HEK293T (cell line): ENCODE measurements around the gene CBFA2T2.

Experiments used
- CTCF ChIA-PET: fragments of 350-600 bp; formaldehyde crosslinking; extraction: SDS; loops from one replicate; lab custom pipeline; 2021; ENCODE audit warnings: antibody characterized with exemption, inconsistent platforms; lab: Yijun Ruan, JAX
- POLR2A ChIA-PET: fragments of 350-600 bp; formaldehyde crosslinking; extraction: SDS; loops from one replicate; lab custom pipeline; 2020; ENCODE audit warnings: antibody characterized with exemption, inconsistent platforms; lab: Yijun Ruan, JAX
- DNase-seq: peaks from one replicate; pipeline ENCODE4 v3.0.0; 2012; ENCODE audit warnings: mixed read lengths; ENCODE audit errors: extremely low spot score
- ARNT ChIP-seq: fragments of 450-650 bp; IDR thresholded peaks from 2 replicates; pipeline ENCODE4 v1.6.1; 2017; ENCODE audit warnings: mild to moderate bottlenecking
- BHLHE40 ChIP-seq: fragments of 450-650 bp; IDR thresholded peaks from 2 replicates; pipeline ENCODE4 v1.6.1; 2016; ENCODE audit warnings: mild to moderate bottlenecking, moderate library complexity, borderline replicate concordance
- CTBP1 ChIP-seq: fragments of 450-650 bp; IDR thresholded peaks from 2 replicates; pipeline ENCODE4 v1.6.1; 2016; ENCODE audit warnings: borderline replicate concordance
- ELF4 ChIP-seq: fragments of 450-650 bp; IDR thresholded peaks from 2 replicates; pipeline ENCODE4 v1.6.1; 2017; ENCODE audit warnings: antibody characterized with exemption
- FOXA1 ChIP-seq: fragments of 450-650 bp; IDR thresholded peaks from 2 replicates; pipeline ENCODE4 v1.6.1; 2016; ENCODE audit warnings: mild to moderate bottlenecking
- FOXK2 ChIP-seq: fragments of 450-650 bp; IDR thresholded peaks from 2 replicates; pipeline ENCODE4 v1.6.1; 2016; ENCODE audit warnings: mild to moderate bottlenecking
- FOXM1 ChIP-seq: fragments of 450-650 bp; IDR thresholded peaks from 2 replicates; pipeline ENCODE4 v1.6.1; 2017; ENCODE audit warnings: mild to moderate bottlenecking, borderline replicate concordance
- HDGF ChIP-seq: fragments of 450-650 bp; IDR thresholded peaks from 2 replicates; pipeline ENCODE4 v1.6.1; 2017; ENCODE audit warnings: antibody characterized with exemption, borderline replicate concordance
- L3MBTL2 ChIP-seq: fragments of 450-650 bp; conservative IDR thresholded peaks from 2 replicates; pipeline ENCODE4 v1.6.1; 2016; ENCODE audit warnings: mild to moderate bottlenecking
- LEF1 ChIP-seq: fragments of 450-650 bp; IDR thresholded peaks from 2 replicates; pipeline ENCODE4 v1.6.1; 2017; ENCODE audit warnings: mild to moderate bottlenecking, borderline replicate concordance
- NFRKB ChIP-seq: fragments of 450-650 bp; IDR thresholded peaks from 2 replicates; pipeline ENCODE4 v1.6.1; 2016; ENCODE audit warnings: mild to moderate bottlenecking, moderate library complexity
- PKNOX1 ChIP-seq: fragments of 450-650 bp; IDR thresholded peaks from 2 replicates; pipeline ENCODE4 v1.6.1; 2016
- SP1 ChIP-seq: fragments of 450-650 bp; IDR thresholded peaks from 2 replicates; pipeline ENCODE4 v1.6.1; 2017
- SUZ12 ChIP-seq: fragments of 450-650 bp; IDR thresholded peaks from 2 replicates; pipeline ENCODE4 v1.6.1; 2016; ENCODE audit warnings: mild to moderate bottlenecking
- TARDBP ChIP-seq: fragments of 450-650 bp; IDR thresholded peaks from 2 replicates; pipeline ENCODE4 v1.6.1; 2016
- ZNF384 ChIP-seq: fragments of 450-650 bp; IDR thresholded peaks from 2 replicates; pipeline ENCODE4 v1.6.1; 2016

CBFA2T2 gene

GRCh38 chr20:33668466-33669155 is 178.7 kb downstream of the CBFA2T2 start:
- CTCF ChIA-PET, result no interaction called here
- TF ChIP-seq ARNT, result no peak
- TF ChIP-seq FOXK2, result no peak
- TF ChIP-seq FOXM1, result no peak
- no peak for TF ChIP-seq FOXA1
- no peak for TF ChIP-seq ZNF384
- TF ChIP-seq PKNOX1, result no peak
- TF ChIP-seq TARDBP, result no peak
- no peak for TF ChIP-seq LEF1
- no peak for TF ChIP-seq SP1
- TF ChIP-seq ELF4, result no peak
- TF ChIP-seq SUZ12, result no peak
- no peak for TF ChIP-seq CTBP1
- TF ChIP-seq HDGF, result no peak
- DNase-seq, result no peak
- POLR2A ChIA-PET, result interaction anchor here (0.7 to 1.4 kb wide), 3 partner anchors 14 to 243 kb away, joined by 3 read pairs; partner anchors contain the start of gene CBFA2T2

DNA sequence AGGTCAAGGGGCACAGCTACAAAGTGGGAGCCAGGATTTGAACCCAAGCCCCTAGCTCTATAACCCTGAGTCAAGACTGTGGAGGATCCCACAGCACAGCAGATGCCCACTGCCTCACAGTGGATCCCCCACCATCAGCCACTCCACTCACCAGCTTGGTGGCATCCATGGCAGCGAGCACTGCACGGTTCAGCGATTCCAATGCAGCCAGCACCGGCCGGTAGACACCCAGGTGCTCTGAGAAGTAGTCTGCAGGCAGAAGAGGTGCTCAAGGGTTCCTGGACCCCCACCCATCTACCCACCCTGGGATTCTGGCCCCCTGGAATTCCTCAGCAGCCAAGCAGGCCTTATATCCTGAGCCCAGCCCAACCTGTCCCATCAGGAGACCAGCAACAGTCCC is 179.3 kb downstream of the CBFA2T2 start:
- ChIA-PET POLR2A (interaction anchor here (0.7 to 1.1 kb wide), 2 partner anchors 14 to 244 kb away, joined by 3 read pairs; no protein-coding TSS in a partner anchor), CTCF (no interaction called here)
- DNase-seq, result no peak
- TF ChIP-seq TARDBP (no peak), BHLHE40 (no peak), HDGF (no peak), LEF1 (no peak), ZNF384 (no peak), NFRKB (no peak), SUZ12 (no peak), FOXM1 (no peak), PKNOX1 (no peak), ARNT (no peak), FOXA1 (no peak), ELF4 (no peak), L3MBTL2 (no peak), FOXK2 (no peak), CTBP1 (no peak), SP1 (no peak)

DNA sequence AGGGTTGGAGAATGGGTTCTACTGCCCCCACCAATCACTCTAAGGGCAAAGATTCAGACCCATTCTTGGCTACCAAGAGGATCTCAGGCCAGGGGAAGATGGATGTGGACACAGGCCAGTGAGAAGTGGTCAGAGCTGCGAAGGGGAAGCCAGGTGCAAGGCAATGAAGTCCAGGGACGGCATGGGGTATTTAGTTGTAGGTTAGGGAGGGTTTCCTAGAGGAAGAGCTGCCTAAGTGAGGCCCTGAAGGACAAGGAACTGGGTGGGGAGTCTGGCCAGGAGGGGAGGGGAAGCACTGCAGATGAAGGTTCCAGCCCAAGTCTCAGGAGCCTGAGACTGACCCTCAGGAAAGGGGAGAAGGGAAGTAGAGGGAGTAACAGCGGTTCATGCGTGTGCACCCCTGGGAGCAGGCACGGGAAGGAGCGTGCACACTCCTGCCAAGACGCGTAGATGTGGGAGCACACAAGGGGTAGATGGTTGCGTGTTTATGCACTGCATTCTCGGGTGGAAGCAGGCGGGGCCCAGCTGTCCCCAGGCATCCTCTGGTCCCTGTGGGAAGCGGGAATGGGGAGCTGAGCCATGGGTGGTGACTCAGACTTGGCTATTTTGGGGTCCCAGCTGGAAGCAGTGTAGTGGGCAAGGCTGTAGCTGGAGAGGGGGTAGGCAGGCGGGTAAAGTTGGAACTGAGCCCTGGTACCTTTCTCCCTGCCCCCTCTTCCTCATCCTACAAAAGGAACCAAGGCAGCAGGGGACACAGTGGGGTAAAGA is 180.2 kb downstream of the CBFA2T2 start:
- POLR2A ChIA-PET, result interaction anchor here (1.1 kb wide), 1 partner anchor 13 kb away, joined by 3 read pairs; no protein-coding TSS in a partner anchor
- TF ChIP-seq HDGF, result no peak
- no peak for TF ChIP-seq SP1
- TF ChIP-seq LEF1, result no peak
- no peak for TF ChIP-seq CTBP1
- no peak for TF ChIP-seq ARNT
- no peak for TF ChIP-seq L3MBTL2
- no peak for TF ChIP-seq FOXK2
- no peak for TF ChIP-seq FOXM1
- TF ChIP-seq FOXA1, result no peak
- no peak for TF ChIP-seq NFRKB
- TF ChIP-seq TARDBP, result no peak
- no peak for TF ChIP-seq ELF4
- TF ChIP-seq BHLHE40, result no peak
- CTCF ChIA-PET, result no interaction called here
- DNase-seq, result no peak

GRCh38 chr20:33670715-33671499 is 181.0 kb downstream of the CBFA2T2 start:
- DNase-seq, result no peak
- CTCF ChIA-PET, result no interaction called here
- POLR2A ChIA-PET, result interaction anchor here (1.1 kb wide), 1 partner anchor 181 kb away, joined by 3 read pairs; the partner anchor contains the start of gene CBFA2T2
- no peak for TF ChIP-seq BHLHE40
- TF ChIP-seq NFRKB, result no peak
- no peak for TF ChIP-seq HDGF
- no peak for TF ChIP-seq CTBP1
- no peak for TF ChIP-seq TARDBP
- TF ChIP-seq SUZ12, result no peak
- no peak for TF ChIP-seq SP1
- no peak for TF ChIP-seq ARNT
- TF ChIP-seq LEF1, result no peak
- TF ChIP-seq ZNF384, result no peak
- no peak for TF ChIP-seq ELF4
- TF ChIP-seq L3MBTL2, result no peak
- TF ChIP-seq FOXK2, result no peak

- ChIA-PET POLR2A (interaction anchor here (1.1 to 2.1 kb wide), 2 partner anchors 8 to 182 kb away, joined by 3 to 8 read pairs; partner anchors contain the start of gene CBFA2T2), CTCF (no interaction called here)
- TF ChIP-seq SUZ12 (no peak), NFRKB (no peak), SP1 (no peak), FOXK2 (no peak), FOXA1 (no peak), BHLHE40 (no peak), L3MBTL2 (no peak), HDGF (no peak), LEF1 (no peak)
- no peak for DNase-seq
These were observed 181.8 kb downstream of the CBFA2T2 start for GRCh38 chr20:33671573-33672288.
